HG03521 (cell line): ENCODE results near the gene ITPK1.

Source experiments
- ATAC-seq: cut with Tn5 transposase; IDR thresholded peaks from one replicate; pipeline ENCODE4 v1.9.1; 2021; ENCODE audit warnings: mild to moderate bottlenecking, moderate library complexity; ENCODE audit not compliant: unreplicated experiment

Gene ITPK1

DNA sequence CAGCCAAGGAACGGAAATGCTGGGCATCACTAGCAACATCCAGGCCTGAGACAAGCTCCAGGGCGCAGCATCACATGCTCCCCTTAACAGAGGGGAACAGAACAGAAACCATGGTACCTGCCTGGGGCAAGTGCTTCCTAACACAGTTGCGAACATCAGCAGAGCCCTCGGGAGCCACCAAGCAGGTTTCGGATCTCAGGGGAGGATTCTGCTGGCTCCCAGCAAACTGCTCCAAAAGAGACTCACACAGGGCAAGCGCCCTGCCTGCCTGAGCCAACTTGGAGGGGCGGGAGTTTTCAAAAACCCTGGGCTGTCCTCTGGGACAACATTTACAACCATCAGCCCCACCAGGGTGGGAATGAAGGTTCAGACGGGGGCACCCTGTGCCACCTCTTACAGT is 173.1 kb downstream of the ITPK1 start:
- no peak for ATAC-seq

GRCh38 chr14:92942136-92942535 is 173.6 kb downstream of the ITPK1 start:
- no peak for ATAC-seq

DNA sequence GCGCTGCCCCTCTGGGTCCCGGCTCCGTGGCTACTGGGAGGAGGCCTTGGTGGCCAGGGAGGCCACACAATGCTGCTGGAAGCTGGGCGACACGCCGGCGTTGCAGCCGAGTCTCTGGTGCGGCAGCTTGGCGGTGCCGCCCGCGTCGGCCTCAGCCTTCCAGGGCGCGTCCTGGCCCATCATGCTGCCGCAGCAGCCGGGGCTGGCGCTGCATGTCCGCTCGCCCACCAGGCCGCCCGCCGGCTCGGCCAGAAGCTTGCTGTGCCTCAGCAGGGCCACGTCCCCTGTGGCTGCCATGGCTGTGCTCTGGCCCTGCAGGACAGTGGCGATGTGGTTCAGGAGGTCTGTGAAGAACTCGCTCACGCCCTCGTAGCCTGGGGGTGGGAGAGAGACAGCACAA is 174.2 kb downstream of the ITPK1 start:
- no peak for ATAC-seq

DNA sequence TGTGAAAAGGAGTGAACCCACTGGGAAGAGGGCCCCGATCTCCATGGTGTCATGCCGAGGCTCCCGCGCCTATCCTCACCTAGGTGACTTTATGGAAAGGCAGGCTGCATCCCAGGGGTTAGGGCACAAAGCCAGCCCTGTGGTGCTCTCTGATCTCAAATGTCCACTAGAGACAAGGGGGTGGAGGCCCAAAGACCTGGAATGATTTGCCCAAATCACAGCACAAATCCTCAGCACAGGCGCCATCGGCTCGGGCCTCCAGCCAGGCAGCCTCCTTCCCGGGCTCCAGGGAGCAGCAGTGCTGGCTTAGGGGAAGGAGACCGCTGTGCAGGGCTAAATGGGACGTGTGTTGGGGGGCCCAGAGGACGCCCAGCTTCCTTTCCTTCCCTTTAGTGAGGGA is 175.2 kb downstream of the ITPK1 start:
- ATAC-seq, result no peak

GRCh38 chr14:92939699-92940098 is 176.0 kb downstream of the ITPK1 start:
- no peak for ATAC-seq

GRCh38 chr14:92938890-92939671 is 176.6 kb downstream of the ITPK1 start:
- ATAC-seq, result no peak

GRCh38 chr14:92938235-92938875 is 177.4 kb downstream of the ITPK1 start:
- ATAC-seq, result no peak

- no peak for ATAC-seq
These were observed 178.4 kb downstream of the ITPK1 start for GRCh38 chr14:92937051-92937937.

DNA sequence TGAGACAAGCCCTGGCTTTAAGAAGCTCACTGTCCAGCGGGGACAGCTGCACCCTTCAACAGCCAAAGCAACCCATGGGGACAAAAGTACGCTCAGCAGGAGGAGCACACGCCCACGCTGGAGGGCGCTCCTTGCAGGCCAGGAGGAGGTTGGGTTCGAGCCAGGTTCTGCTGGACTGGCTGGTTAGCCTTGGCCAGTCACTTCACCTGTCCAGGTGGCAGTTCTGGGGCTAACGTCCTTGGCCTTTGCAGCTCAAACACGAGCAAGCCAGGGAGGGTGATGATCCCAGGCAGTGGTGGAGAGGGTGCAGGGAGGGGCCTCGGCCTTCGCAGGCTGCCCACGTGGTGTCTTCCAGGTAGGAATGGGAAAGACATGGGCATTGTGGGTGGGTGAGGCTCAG is 179.6 kb downstream of the ITPK1 start:
- no peak for ATAC-seq

DNA sequence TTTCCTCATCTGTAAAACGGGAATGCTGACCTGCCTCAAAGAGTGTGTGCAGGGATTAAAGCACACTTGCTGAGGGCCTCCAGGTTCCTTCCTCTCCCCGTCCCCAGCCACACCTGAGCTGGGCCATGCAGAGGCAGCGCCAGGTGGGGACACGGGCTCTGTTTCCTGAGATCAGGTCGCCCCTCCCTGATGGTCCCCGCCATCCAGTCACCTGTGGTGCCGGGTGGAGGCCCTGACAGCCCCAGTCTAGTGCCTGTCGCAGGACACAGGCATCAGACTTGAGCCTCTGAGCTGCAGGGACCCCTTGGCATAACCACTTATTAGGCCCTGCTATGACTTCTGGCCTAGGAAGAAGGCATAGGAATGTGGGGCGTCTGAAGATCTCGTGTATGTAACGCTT is 180.3 kb downstream of the ITPK1 start:
- no peak for ATAC-seq

DNA sequence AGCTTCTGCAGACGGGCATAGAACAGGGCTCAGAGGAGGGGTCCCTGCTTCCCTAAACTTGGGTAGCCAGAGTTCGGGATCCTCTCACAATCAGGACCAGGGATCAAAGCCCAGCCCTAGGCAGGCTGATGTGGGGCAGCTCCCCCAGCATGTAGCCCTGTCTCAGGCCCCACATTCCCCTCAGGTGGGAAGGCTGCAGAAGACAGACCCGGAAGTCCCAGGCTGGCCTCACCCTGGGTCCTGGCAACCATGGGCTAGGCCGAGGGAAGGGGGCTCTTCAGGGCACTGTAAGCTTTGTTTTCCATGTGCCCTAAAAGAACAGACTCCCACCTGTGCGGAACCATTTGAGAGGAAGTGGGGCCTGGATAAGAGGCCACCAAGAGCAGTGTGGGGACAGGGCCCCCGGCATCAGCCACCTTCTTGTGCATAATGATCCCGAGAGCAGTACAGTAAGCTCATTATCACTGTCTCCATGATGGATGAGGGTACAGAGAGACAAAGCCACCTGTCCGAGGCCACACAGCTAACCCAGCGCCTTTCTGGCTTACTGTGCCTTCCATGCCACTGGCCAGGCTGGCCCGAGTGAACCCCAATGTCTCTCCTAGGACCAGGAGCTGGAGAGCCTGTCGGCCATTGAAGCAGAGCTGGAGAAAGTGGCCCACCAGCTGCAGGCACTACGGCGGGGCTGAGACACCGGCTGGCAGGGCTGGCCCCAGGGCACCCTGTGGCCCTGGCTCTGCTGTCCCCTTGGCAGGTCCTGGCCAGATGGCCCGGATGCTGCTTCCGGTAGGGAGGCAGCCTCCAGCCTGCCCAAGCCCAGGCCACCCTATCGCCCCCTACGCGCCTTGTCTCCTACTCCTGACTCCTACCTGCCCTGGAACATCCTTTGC is 181.3 kb downstream of the ITPK1 start:
- ATAC-seq, result no peak

DNA sequence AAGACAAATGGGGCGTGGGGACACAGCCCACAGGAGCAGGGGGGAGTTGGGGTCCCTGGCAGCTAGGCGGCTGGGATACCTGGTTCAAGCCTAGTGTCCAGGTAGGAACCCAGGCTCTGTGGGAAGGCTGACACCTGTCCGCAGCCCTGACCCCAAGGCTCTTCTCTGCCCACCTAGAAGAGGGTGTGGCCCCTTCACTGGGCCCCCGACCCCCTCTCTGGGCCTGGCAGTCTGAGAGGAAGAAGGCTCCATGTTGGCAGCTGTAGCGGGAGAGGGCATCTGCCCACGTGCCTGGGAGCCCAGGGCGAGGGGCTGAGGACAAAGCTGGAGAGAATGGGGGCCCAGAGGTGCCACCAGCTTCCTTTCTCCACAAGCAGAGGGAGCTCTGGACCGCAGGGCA is 182.2 kb downstream of the ITPK1 start:
- no peak for ATAC-seq

DNA sequence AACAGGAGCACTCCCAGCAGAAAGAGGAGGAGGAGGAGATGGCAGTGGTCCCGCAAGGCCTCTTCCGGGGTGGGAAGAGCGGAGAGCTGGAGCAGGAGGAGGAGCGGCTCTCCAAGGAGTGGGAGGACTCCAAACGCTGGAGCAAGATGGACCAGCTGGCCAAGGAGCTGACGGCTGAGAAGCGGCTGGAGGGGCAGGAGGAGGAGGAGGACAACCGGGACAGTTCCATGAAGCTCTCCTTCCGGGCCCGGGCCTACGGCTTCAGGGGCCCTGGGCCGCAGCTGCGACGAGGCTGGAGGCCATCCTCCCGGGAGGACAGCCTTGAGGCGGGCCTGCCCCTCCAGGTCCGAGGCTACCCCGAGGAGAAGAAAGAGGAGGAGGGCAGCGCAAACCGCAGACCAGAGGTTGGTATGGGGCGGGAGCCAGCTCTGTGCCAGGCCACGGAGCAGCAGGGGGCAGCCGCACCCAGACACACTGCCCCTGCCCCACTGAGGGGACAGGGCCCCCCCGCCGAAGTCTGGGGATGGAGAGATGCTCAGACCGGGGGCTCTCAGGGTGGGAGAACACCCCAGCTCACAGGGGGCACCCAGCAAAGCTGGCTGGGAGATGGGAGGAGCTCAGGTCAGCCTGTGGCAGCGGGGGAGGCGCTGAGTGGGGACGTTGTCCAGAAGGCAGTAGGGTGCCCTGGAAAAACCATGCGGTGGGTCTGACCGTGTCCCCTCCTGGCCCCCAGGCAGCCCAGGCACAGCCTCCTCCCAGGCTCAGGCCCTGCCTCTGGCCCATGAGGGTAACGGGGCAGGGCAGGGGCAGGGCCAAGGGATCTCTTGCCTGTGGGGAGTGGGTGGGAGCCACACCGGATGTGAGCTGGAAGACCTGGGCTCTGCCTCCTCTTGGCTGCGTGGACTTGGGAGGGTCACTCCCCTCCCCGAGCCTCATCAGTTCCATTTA is 183.0 kb downstream of the ITPK1 start:
- ATAC-seq, result no peak

- ATAC-seq, result no peak
These were observed 183.9 kb downstream of the ITPK1 start for GRCh38 chr14:92931681-92932447.

- no peak for ATAC-seq
These were observed 184.8 kb downstream of the ITPK1 start for GRCh38 chr14:92930737-92931602.

DNA sequence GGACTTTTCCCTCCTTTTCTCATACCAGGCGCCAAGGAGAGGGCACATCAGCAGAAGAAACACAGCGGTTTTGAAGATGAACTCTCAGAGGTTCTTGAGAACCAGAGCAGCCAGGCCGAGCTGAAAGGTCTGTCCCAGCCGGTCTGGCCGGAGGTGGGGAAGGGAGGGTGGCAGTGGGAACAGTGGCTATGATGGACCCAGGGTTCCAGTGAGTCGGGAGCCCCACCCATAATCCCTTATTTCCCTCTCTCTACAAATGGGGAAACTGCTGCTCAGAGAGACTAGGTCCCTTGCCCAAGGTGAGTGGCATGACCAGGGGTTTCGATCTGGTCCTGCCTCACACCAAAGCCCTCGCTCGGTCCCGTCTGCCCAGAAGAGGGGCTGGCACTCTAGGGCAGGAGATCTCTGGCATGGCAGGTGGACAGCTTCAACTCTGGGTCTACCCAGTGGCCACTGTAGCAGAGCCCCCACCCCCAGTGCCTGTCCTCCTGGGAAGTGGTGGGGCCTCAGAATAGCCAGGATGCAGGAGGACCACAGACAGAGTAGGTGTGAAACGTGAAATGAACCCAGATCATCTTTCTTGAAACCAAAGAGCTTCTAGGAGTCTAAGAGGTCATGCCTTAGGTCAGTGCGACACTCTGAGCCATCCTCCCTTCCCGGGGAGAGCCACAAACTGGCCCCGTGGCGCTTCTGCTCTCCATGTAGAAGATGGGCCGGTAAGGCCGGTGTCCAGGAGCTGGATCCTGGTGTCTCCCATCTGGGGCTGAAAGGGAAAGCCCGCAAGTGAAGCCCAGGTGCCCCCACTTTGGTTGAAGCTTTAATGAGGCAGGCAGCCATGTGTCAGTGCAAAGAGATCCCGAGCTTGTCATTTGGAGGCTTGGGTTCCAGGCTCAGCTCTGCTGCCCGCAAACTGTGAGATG is 185.8 kb downstream of the ITPK1 start:
- ATAC-seq, result no peak
